A549 treated with DMSO at 1 μM for 4 hours (cell line): ENCODE data around the gene DEFB114. TPM values are rescaled to one million over a fixed set of nuclear protein-coding genes. Genes with fewer than 3 reads are reported as not detected.

ENCODE experiments used
- total RNA-seq: library from RNA; stranded (reverse); fragments of 200-300 nt; extraction: Qiagen RNA extraction; gene quantifications from 5 replicates; pipeline ENCODE4 v1.2.3, GENCODE V29; 2022; ENCODE audit warnings: low read depth

The DEFB114 gene, protein sequence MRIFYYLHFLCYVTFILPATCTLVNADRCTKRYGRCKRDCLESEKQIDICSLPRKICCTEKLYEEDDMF
- total RNA-seq: not detected in 5 replicates

GRCh38 chr6:49964064-49964463 is at the start of gene DEFB114:
TSS of gene DEFB114 (minus strand) at chr6:49964164. CDS start at chr6:49964105, 59 bp downstream.

GRCh38 chr6:49969605-49970004 is 5.6 kb upstream of the DEFB114 start, which contains the start of gene DEFB113:
TSS of gene DEFB113 (minus strand) at chr6:49969625. CDS start at chr6:49969625, 0 bp downstream.

Other genes starting within 250 kb of the DEFB114 start
- gene CRISP3, start 219.8 kb downstream of the DEFB114 start, total RNA-seq: not detected in 5 replicates
- gene PGK2, start 176.9 kb downstream of the DEFB114 start, total RNA-seq: not detected in 5 replicates
- not detected in 5 replicates for gene CRISP1, start 97.6 kb downstream of the DEFB114 start, total RNA-seq
- not detected in 5 replicates for gene DEFB113, start 5.5 kb upstream of the DEFB114 start, total RNA-seq
- not detected in 5 replicates for gene DEFB110, start 57.8 kb upstream of the DEFB114 start, total RNA-seq
- gene DEFB112, start 85.8 kb upstream of the DEFB114 start, total RNA-seq: not detected in 5 replicates